Measurements from ENCODE around the gene UBR4. TPM values are rescaled to one million over a fixed set of nuclear protein-coding genes. Genes with fewer than 3 reads are reported as not detected.

The UBR4 gene
- total and polyA plus RNA-seq, 3 donors from 2014 or later, result 301 to 708 (median 613) TPM

DNA sequence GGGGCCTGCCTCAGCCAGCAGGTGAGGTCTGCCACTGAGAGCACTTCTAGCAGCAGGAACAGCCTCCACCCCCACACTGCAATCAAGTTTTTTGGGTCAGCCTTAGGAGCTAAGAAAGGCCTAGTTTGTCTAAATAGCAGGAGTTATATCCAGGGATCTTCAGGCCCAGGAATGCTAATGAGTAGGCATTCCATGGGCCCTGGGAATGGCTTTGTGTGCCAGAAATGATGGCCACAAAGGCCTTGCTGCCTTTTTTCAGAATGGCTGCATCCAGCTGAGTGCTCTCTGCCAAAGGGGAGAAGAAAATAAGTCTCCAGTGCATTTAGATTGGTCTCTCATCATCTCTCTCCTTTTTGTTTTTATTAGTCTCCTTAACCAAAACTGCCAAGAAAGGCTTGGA, 44.4 kb upstream of the UBR4 start:
- no peaks in the 10 kb centered on the region for H3K27me3 ChIP-seq
- no peaks in the 10 kb centered on the region for H3K36me3 ChIP-seq (ENCODE audit: low read depth, missing control alignments)
- intact Hi-C loops (cut with DNase I; ENCODE audit: low total_unique reads), result no loop called here
- TF ChIP-seq, protein P1, sequence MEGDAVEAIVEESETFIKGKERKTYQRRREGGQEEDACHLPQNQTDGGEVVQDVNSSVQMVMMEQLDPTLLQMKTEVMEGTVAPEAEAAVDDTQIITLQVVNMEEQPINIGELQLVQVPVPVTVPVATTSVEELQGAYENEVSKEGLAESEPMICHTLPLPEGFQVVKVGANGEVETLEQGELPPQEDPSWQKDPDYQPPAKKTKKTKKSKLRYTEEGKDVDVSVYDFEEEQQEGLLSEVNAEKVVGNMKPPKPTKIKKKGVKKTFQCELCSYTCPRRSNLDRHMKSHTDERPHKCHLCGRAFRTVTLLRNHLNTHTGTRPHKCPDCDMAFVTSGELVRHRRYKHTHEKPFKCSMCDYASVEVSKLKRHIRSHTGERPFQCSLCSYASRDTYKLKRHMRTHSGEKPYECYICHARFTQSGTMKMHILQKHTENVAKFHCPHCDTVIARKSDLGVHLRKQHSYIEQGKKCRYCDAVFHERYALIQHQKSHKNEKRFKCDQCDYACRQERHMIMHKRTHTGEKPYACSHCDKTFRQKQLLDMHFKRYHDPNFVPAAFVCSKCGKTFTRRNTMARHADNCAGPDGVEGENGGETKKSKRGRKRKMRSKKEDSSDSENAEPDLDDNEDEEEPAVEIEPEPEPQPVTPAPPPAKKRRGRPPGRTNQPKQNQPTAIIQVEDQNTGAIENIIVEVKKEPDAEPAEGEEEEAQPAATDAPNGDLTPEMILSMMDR (IDR thresholded peaks at IDR 0.05), result no peak
- TF ChIP-seq POLR2A (IDR thresholded peaks at IDR 0.05), result no peak
- DNase-seq, result no peak
- peaks cover 25% of the 10 kb centered on the region for H3K4me1 ChIP-seq
- H3K9me3 ChIP-seq, result no peaks in the 10 kb centered on the region
- H3K4me3 ChIP-seq, result no peak overlapping the region
- H3K27ac ChIP-seq, result no peak overlapping the region

DNA sequence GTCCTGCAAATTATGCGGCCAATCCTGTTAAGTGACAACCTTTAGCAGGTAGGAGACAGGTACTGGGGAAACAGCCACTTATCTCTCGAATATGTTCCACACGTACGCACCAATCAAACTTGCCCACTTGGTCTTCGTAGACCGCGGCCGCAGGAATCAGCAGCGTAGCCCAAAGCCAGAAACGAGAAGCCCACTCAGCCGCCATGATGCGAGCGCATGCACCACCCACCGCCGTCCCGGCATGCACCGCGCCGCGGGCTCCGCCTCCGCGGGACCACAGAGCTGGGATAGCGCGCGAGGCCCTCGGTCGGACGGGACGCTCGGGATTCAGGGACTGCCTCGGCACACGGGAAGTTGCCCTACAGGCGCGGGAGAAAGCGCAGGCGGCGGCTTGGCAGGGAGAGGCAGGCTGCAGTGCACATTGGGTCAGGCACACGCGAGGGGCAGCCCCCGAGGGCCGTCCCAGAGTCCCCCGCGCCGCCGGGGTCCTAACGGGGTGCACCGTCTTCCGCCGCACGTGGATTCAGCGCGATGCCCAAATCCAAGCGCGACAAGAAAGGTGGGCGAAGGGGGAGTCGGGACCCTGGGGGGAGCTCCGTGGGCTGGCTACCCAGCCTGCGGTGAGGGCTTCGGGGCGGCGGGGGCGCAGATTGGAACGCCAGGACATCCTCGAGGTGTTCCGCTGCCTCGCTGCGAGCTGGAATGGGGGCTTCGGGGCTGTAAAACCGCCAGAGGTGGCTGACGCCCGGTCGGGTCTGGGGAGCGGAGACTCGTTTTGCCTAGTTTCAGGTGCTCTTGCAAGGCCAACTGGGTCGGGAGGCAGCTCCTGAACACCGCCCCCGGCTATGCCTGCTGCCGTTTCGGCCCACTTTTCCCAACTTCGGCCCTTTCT, 41.5 kb upstream of the UBR4 start, which contains the start of the genes EMC1 and MRTO4:
EMC1 (minus strand) TSS at position 220 of the 892 bp plus-strand sequence; CDS start at position 205, 15 bp downstream.
MRTO4 (plus strand) TSS at position 501 of the 892 bp plus-strand sequence; CDS start at position 532, 31 bp downstream.
- Histone ChIP-seq H3K9me3 (no peaks in the 10 kb centered on the region), H3K4me3 (peak within 1 kb of the TSS; percentile 83 to 87), H3K36me3 (ENCODE audit: low read depth, missing control alignments) (no peaks in the 10 kb centered on the region), H3K27ac (peak within 1 kb of the TSS; percentile 94 to 98), H3K4me1 (peaks cover 25% of the 10 kb centered on the region), H3K27me3 (no peaks in the 10 kb centered on the region)
- TF ChIP-seq, protein P1 (IDR thresholded peaks at IDR 0.05), result peak in 1 of 3 experiments; percentile 47
- no peak for TF ChIP-seq POLR2A (IDR thresholded peaks at IDR 0.05)
- DNase-seq, result peak; percentile 92
- intact Hi-C loops (cut with DNase I; ENCODE audit: low total_unique reads), result no loop called here
- WGBS, 2 donors, result 0 to 1% methylated on average over 46 to 81 of the region's 81 CpGs

DNA sequence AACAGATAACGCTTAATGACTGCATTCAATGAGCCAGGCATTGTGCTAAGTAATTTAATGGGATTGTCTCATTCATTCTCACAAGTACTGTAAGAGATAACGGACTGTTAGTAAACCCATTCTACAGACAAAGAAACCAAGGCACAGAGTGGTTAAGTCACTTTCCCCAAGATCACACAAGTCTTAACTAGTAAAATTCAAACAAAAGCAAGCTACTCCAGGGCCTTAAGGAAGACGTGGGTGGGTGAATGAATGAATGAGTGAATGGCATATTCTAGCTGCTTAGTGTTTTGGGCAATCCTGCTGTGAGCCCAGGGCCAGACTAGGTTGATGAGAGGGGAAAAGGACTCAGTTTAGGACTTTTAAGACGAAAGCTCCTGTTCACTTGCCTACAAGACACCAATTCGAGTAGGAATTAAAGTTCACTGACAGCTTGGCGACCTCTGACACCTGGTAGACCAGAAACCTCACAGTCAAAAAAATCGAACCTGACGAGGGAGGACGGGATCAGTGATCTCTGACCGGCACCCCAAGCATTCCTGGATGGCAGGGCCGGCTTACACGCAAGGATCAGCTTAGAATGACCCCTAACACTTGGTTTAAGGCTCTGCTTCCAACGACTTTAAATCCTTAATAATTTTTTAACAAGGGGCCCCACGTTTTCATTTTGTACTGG, 40.7 kb upstream of the UBR4 start:
- no peaks in the 10 kb centered on the region for H3K27me3 ChIP-seq
- intact Hi-C loops (cut with DNase I; ENCODE audit: low total_unique reads), result no loop called here
- no peak for DNase-seq
- TF ChIP-seq, protein P1 (IDR thresholded peaks at IDR 0.05), result no peak
- no peak for TF ChIP-seq POLR2A (IDR thresholded peaks at IDR 0.05)
- WGBS, 2 donors, result 7 to 8% methylated on average over 14 of the region's 14 CpGs
- H3K4me3 ChIP-seq, result peak overlapping the region; percentile 83 to 87
- H3K4me1 ChIP-seq, result peaks cover 25% of the 10 kb centered on the region
- no peaks in the 10 kb centered on the region for H3K36me3 ChIP-seq (ENCODE audit: low read depth, missing control alignments)
- no peaks in the 10 kb centered on the region for H3K9me3 ChIP-seq
- H3K27ac ChIP-seq, result peak overlapping the region; percentile 94 to 98

DNA sequence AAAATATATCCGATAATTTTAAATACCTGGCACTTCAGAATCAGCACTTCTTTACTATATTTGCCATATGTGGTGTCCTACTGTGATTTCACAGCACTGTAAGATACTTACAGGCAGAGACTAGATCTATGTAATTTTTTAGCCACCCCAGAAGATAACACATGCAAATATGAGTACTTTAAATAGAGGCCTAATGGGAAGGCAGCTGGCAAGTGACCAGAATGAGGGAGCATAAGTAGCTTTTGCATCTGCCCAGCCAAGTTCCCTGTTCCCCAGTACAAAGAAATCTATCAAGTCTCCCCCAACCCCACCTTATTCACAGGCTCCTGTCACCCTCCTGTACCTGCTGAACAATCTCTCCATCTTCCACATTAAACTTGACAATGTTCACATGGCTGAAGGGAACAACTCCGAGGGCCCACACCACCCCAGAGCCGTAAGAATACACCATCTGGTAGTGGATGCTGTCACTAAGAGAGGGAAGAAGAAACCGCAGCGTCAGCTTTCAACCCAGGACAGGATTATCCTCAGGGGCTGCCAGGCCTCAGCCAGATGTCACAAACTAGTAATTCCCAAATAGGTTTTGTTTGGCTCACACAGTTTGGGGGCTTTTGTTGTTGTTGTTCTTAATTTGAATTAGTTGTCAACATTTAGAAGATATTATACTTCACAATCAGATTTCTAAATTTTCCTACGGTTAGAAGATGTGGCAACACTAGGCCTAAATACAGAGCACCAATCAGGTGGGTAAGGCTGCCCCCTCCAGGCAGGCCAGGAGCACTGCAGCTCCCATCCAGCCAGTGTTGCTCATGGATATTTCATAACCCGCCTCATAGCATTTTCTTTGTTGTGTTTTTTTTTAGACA, 30.8 kb upstream of the UBR4 start:
- Histone ChIP-seq H3K4me1 (no peaks in the 10 kb centered on the region), H3K4me3 (no peak overlapping the region), H3K27ac (peak overlapping the region; percentile 53 to 58), H3K36me3 (ENCODE audit: low read depth, missing control alignments) (no peaks in the 10 kb centered on the region), H3K27me3 (no peaks in the 10 kb centered on the region), H3K9me3 (no peaks in the 10 kb centered on the region)
- intact Hi-C loops (cut with DNase I; ENCODE audit: low total_unique reads), result no loop called here
- TF ChIP-seq, protein P1 (IDR thresholded peaks at IDR 0.05), result peak; percentile 85 to 94 (median 88)
- TF ChIP-seq POLR2A (IDR thresholded peaks at IDR 0.05), result no peak
- DNase-seq, result peak; percentile 73
- WGBS, 2 donors, result 49 to 62% methylated on average over 7 of the region's 7 CpGs
